Neural progenitor cell (in vitro differentiated cells): ENCODE data around the gene MELTF.

Experiments
- CTCF ChIP-seq: fragments of 200-600 bp; sonication (generic); IDR thresholded peaks from 2 replicates; pipeline ENCODE4 v1.5.1; 2017; ENCODE audit warnings: antibody characterized with exemption, mild to moderate bottlenecking
- EZH2 ChIP-seq: fragments of 200-600 bp; sonication (generic); IDR thresholded peaks from 2 replicates; pipeline ENCODE4 v1.6.1; 2017; ENCODE audit warnings: antibody characterized with exemption, mild to moderate bottlenecking, moderate library complexity
- EZH2phosphoT487 ChIP-seq: fragments of 200-600 bp; sonication (generic); IDR thresholded peaks from 2 replicates; pipeline ENCODE4 v1.6.1; 2017; ENCODE audit warnings: antibody characterized with exemption

DNA sequence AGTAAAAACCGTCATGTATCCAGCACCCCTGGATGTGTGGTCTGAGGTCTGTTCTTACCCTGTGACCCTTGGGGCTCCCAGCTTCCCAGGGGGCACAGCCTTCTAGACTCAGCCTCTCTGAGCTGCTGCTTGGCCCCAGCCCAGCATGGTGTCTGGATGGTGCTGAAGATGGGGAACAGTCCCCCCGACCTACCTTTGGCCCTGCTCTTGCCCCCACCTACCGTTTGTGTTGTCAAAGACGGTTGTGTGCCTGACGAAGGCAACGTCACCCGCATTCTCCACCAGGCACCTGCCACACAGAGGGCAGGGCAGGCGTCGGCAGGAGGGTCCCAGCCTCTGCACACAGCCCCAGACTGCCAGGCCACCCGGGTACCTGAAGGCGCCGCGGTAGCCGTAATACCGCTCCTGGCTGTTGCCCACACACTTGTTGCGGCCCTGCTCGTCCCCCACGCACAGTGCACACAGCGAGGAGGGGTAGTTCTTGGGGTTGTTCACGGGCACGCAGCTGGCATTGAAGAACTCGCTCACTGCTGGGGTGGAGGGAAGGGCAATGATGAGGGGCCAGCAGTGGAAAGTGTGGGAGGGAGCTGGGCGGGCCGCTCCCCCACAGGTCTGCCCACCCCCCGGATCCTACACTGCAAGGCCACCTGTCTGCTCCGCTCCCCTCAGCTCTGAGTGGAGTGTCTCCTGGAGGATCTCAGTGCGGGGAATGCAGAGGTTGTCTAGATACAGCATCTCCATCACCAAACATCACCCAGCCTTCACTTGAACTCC, 21.0 kb downstream of the MELTF start:
- no peak for TF ChIP-seq CTCF
- TF ChIP-seq EZH2, result no peak
- TF ChIP-seq EZH2phosphoT487, result no peak
